GM15510 (cell line): ENCODE data around the gene TM4SF1.

Source experiments
- POLR2A ChIP-seq: IDR thresholded peaks from 3 replicates; pipeline ENCODE4 v1.6.1; 2011; ENCODE audit warnings: borderline replicate concordance; ENCODE audit not compliant: insufficient read length; ENCODE audit errors: extremely low read depth

The TM4SF1 gene

GRCh38 chr3:149371001-149371722 lies 6.3 kb downstream of the TM4SF1 start:
- TF ChIP-seq POLR2A = no peak

- TF ChIP-seq POLR2A = no peak
Measured at GRCh38 chr3:149369991-149370866, 7.2 kb downstream of the TM4SF1 start.

- no peak for TF ChIP-seq POLR2A
Measured at GRCh38 chr3:149368674-149369497, 8.6 kb downstream of the TM4SF1 start.

DNA sequence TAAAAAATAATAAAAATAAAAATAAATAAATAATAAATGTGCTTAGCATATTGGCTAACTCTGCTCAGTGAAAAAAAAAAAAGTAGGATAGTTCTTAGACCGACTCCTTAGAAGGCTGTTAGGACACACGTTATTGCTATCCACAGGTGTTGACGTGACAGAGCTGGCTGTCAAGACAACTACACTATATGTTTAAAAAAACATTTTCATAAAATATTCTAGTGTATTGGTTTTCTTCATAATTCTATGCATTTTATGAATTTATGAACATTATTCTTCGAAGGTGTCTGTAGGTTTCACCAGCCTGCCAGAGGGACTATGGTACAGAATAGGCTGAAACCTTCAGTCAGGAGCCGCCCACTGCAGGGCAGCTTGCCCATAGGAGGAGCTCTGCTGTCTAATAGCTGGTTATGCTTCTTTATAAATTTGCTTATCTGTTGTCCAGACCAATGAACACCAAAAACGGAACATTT lies 9.2 kb downstream of the TM4SF1 start:
- TF ChIP-seq POLR2A = no peak

DNA sequence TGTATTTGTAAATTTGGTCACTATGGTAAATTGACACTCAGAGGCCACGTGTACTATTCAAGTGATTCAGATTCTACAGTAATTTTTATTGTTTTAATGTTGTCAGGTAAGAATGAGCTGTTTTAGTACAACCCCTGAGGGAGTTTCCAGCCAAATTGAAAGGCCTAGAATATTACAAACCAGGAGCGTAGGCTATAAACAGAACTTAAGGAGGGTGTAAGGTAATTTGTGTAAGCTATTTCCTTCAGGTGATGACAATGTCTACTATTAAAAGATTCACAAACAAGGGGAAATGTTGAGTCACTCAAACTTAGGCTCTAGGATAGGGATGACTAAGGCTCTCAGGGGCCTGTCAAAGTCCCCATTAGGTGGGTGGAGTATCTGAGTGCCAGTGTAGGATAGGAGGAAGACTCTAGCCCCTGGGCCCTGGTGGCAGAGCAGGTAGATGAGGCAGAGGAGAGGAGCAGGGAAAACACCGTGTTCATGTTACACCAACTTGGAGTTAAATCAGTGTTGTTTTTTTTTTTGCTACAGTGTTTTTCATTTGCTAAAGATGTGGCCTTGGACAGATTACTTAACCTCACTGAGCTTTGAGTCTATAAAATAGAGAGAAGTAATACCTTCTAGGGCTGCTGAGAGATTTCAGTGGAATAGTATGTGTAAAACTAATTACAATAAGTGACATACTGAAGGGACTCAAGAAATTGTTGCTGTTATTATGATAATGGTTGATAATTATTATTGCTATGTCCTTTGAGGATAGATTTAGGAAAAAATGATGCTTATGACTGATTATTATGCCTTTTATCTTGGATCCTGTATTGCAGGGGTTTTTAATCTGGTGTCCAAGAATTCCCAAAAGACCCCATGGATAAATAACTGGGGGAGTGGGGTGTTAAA lies 10.3 kb downstream of the TM4SF1 start:
- TF ChIP-seq POLR2A = no peak

DNA sequence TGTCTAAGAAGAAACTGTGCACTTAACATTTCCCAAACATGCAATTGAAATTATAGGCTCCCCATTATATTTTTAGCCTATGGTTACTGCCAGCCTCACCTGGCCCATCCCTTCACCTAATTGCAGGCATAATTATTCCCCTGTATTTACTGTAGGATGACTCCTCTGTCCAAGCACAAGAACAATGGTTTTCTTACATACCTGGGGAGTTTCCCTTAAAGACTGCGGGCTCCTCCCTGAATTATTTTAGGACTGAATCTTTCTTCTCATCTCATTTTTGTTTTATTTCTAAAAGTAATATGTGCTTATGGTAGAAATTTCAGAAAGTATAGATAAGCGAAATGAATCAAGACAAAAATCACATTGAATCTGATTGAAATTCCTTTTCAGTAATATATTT lies 11.4 kb downstream of the TM4SF1 start:
- no peak for TF ChIP-seq POLR2A

DNA sequence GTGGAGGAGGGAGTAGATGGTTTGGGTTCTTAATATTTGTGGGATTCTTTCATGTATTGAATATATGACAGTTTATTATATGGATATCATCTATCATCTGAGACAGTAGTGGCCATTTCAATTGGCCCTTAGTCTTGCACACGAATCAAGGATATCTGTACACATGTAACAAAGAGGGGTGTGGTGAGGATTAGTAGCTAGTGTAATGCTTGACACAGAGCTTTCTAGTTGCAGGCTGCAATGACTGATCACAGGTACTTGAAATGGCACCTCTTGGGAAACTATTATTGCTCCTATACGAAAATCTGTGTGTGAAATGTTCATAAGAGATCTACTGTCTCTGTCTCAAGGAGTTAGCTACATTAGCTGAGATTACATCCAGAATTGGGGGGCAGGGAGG lies 12.8 kb downstream of the TM4SF1 start:
- no peak for TF ChIP-seq POLR2A

DNA sequence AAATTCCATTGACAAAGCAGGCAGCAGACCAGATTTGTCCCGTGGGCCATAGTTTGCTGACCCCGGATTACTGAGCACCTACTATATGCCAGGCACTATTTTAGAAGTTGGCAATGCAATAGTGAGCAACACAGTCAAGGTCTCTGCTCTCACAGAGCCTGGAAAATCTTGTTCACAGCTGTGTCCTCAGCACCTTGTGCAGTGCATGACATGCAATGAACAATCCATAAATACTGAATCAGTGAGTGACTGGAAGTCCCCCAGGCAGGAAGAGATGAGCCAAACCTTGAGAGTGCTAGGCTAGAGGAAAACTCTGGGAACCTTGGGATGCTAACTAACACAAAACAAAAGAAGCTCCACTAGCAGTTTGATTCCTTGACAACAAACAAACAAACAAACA lies 14.4 kb downstream of the TM4SF1 start:
- no peak for TF ChIP-seq POLR2A

DNA sequence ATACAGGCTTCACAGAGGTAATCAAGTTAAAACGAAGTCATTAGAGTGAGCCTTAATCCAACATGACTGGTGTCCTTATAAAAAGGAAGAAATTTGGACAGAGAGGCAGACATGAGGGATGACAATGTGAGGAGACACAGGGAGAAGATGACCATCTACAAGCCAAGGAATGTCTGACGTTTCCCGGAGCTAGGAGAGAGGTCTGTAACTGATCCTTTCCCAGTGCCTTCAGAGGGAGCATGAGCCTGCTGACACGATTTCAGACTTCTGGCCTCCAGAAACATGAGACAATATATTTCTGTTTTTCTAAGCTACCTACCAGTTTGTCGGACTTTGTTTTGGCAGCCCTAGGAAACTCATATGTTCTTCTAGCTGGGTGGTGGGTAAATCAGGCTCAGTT lies 15.1 kb downstream of the TM4SF1 start:
- TF ChIP-seq POLR2A = no peak

DNA sequence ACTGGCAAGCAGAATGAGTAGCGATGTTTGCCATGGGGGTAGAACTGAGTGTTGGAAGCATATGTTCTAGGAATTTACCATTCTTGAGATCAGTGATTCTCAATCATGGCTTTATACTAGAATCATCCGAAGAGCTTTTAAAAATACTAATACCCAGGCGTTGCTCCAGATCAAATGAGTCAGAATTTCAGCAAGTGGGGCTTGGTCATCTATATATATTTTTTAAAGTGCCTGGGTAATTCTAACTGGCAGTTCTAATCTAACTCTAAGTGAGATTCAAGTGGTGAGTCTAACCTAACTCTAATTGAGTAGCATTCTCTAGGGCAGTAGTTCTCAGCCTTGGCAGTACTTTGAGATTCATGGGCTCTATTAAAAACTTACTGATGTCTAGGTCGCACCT lies 20.8 kb downstream of the TM4SF1 start:
- no peak for TF ChIP-seq POLR2A

DNA sequence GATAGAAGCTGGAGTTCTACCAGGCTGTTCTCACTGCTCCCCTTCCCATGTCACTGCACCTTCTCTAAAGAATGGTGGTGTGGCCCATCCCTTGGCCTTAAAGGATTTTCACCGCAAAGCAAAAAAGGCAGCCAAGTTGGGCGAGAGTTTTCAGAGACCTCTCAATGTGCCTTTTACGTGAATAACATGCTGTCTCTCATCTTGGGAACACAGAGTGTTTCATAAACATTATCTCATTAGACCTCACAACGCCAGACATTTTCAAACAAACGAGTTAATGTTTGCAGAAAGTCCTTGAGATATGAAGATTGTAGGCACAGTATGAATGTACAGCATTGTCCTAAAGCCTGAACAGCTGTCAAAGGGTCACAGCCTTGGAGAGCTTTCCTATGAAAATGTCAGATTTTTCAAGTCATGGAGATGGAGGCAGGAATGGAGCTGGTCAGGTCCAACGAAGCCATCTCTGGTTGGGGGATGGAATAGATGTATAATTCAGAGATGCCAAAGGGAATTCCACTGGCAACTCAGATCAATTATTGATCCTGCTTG lies 21.3 kb downstream of the TM4SF1 start:
- no peak for TF ChIP-seq POLR2A

- TF ChIP-seq POLR2A = no peak
Measured at GRCh38 chr3:149353581-149354184, 23.8 kb downstream of the TM4SF1 start.

GRCh38 chr3:149352556-149352955 lies 24.9 kb downstream of the TM4SF1 start:
- TF ChIP-seq POLR2A = no peak
